Measurements from ENCODE around the gene STXBP6.

The STXBP6 gene

DNA sequence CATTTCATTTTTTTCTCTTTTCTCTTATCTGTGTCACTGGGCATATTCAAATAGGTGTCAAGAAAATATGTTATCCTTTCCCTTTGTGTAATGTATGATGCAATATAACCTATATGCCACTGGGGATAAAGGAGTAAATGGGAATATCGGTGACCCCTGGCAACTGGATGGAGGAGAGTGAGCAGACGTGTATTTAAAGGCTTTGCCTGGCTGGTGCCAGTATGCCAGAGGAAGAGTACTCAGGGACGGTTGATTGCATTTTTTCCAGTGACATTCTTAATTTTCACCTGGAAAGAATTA lies 12.0 kb upstream of the STXBP6 start:
- H3K4me3 ChIP-seq (replicated peaks; ENCODE audit: insufficient read depth, low read length), result no peak overlapping the region
- H3K27ac ChIP-seq (replicated peaks), result no peak overlapping the region
- no peak for DNase-seq (ENCODE audit: low read depth in 1 of 2, low spot score in 1 of 2)
- no peak for TF ChIP-seq GABPA (IDR thresholded peaks at IDR 0.05; ENCODE audit: low read depth)
- TF ChIP-seq POLR2AphosphoS5 (IDR thresholded peaks at IDR 0.05; ENCODE audit: low read depth), result no peak
- no peak for TF ChIP-seq REST (IDR thresholded peaks at IDR 0.05; ENCODE audit: insufficient replicate concordance, low read depth)
- TF ChIP-seq, protein P1, sequence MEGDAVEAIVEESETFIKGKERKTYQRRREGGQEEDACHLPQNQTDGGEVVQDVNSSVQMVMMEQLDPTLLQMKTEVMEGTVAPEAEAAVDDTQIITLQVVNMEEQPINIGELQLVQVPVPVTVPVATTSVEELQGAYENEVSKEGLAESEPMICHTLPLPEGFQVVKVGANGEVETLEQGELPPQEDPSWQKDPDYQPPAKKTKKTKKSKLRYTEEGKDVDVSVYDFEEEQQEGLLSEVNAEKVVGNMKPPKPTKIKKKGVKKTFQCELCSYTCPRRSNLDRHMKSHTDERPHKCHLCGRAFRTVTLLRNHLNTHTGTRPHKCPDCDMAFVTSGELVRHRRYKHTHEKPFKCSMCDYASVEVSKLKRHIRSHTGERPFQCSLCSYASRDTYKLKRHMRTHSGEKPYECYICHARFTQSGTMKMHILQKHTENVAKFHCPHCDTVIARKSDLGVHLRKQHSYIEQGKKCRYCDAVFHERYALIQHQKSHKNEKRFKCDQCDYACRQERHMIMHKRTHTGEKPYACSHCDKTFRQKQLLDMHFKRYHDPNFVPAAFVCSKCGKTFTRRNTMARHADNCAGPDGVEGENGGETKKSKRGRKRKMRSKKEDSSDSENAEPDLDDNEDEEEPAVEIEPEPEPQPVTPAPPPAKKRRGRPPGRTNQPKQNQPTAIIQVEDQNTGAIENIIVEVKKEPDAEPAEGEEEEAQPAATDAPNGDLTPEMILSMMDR (IDR thresholded peaks at IDR 0.05; ENCODE audit: insufficient read depth, low read length), result no peak
- no peak for TF ChIP-seq SPI1 (IDR thresholded peaks at IDR 0.05; ENCODE audit: borderline replicate concordance, low read depth)
- peaks cover 2% of the 10 kb centered on the region for H3K27me3 ChIP-seq (ENCODE audit: insufficient read depth, poor library complexity, severe bottlenecking)

GRCh38 chr14:25056688-25057078 lies 6.7 kb upstream of the STXBP6 start:
- TF ChIP-seq POLR2AphosphoS5 (IDR thresholded peaks at IDR 0.05; ENCODE audit: low read depth) (no peak), SPI1 (IDR thresholded peaks at IDR 0.05; ENCODE audit: borderline replicate concordance, low read depth) (no peak), GABPA (IDR thresholded peaks at IDR 0.05; ENCODE audit: low read depth) (no peak), REST (IDR thresholded peaks at IDR 0.05; ENCODE audit: insufficient replicate concordance, low read depth) (no peak)
- TF ChIP-seq, protein P1 (IDR thresholded peaks at IDR 0.05; ENCODE audit: insufficient read depth, low read length), result no peak
- H3K27me3 ChIP-seq (ENCODE audit: insufficient read depth, poor library complexity, severe bottlenecking), result peaks cover 16% of the 10 kb centered on the region
- H3K27ac ChIP-seq (replicated peaks), result no peak overlapping the region
- no peak for DNase-seq (ENCODE audit: low read depth in 1 of 2, low spot score in 1 of 2)
- H3K4me3 ChIP-seq (replicated peaks; ENCODE audit: insufficient read depth, low read length), result no peak overlapping the region

GRCh38 chr14:25055992-25056687 lies 6.2 kb upstream of the STXBP6 start:
- no peak for DNase-seq (ENCODE audit: low read depth in 1 of 2, low spot score in 1 of 2)
- H3K27ac ChIP-seq (replicated peaks), result no peak overlapping the region
- no peak overlapping the region for H3K4me3 ChIP-seq (replicated peaks; ENCODE audit: insufficient read depth, low read length)
- peaks cover 22% of the 10 kb centered on the region for H3K27me3 ChIP-seq (ENCODE audit: insufficient read depth, poor library complexity, severe bottlenecking)
- no peak for TF ChIP-seq POLR2AphosphoS5 (IDR thresholded peaks at IDR 0.05; ENCODE audit: low read depth)
- no peak for TF ChIP-seq SPI1 (IDR thresholded peaks at IDR 0.05; ENCODE audit: borderline replicate concordance, low read depth)
- TF ChIP-seq, protein P1 (IDR thresholded peaks at IDR 0.05; ENCODE audit: insufficient read depth, low read length), result no peak
- TF ChIP-seq REST (IDR thresholded peaks at IDR 0.05; ENCODE audit: insufficient replicate concordance, low read depth), result no peak
- TF ChIP-seq GABPA (IDR thresholded peaks at IDR 0.05; ENCODE audit: low read depth), result no peak
